ENCODE results near the gene NPAS1. TPM values are rescaled to one million over a fixed set of nuclear protein-coding genes. Genes with fewer than 3 reads are reported as not detected.
A peak's percentile ranks its signal among the peaks of the same experiment; 100 is the strongest.
"Not testable (repeated sequence)": the region's sequence is repeated elsewhere in the genome, so short reads cannot be mapped to it uniquely, and the experiment has no call there.

NPAS1 gene
- total RNA-seq, 3 donors from 2014 or later, result 2.5 TPM; not detected in 2

GRCh38 chr19:47047763-47048405 is 28.2 kb downstream of the NPAS1 start:
- peak; percentile 81 for DNase-seq (ENCODE audit: low spot score in 2 of 2)
- Histone ChIP-seq H3K27ac (peak overlapping the region; percentile 79 to 80), H3K4me1 (no peaks in the 10 kb centered on the region), H3K27me3 (no peaks in the 10 kb centered on the region), H3K9me3 (no peaks in the 10 kb centered on the region), H3K36me3 (no peaks in the 10 kb centered on the region), H3K4me3 (peak overlapping the region; percentile 76 to 98 (median 96))
- TF ChIP-seq POLR2A (IDR thresholded peaks at IDR 0.05), result no peak
- intact Hi-C loops (cut with DNase I; ENCODE audit: low total_unique reads), result no loop called here

GRCh38 chr19:47049307-47049700 is 29.7 kb downstream of the NPAS1 start:
- intact Hi-C loops (cut with DNase I; ENCODE audit: low total_unique reads), result no loop called here
- Histone ChIP-seq H3K27me3 (no peaks in the 10 kb centered on the region), H3K4me1 (no peaks in the 10 kb centered on the region), H3K36me3 (no peaks in the 10 kb centered on the region), H3K9me3 (no peaks in the 10 kb centered on the region), H3K27ac (no peak overlapping the region), H3K4me3 (peak overlapping the region in 2 of 3 donors; percentile 96 to 98)
- TF ChIP-seq CTCF (IDR thresholded peaks at IDR 0.05) (no peak), POLR2A (IDR thresholded peaks at IDR 0.05) (no peak), POLR2AphosphoS5 (IDR thresholded peaks at IDR 0.05) (no peak)
- no peak for DNase-seq (ENCODE audit: low spot score in 2 of 2)

- H3K9me3 ChIP-seq; H3K27ac ChIP-seq; H3K4me3 ChIP-seq; H3K4me1 ChIP-seq; DNase-seq (ENCODE audit: low spot score in 2 of 2); H3K27me3 ChIP-seq; H3K36me3 ChIP-seq; intact Hi-C loops (cut with DNase I; ENCODE audit: low total_unique reads): not testable (repeated sequence)
These were observed 30.9 kb downstream of the NPAS1 start for GRCh38 chr19:47050562-47050961.

GRCh38 chr19:47056411-47056810 is 36.8 kb downstream of the NPAS1 start:
- intact Hi-C loops (cut with DNase I; ENCODE audit: low total_unique reads), result no loop called here
- Histone ChIP-seq H3K4me1 (no peaks in the 10 kb centered on the region), H3K36me3 (no peaks in the 10 kb centered on the region), H3K4me3 (no peak overlapping the region), H3K27me3 (no peaks in the 10 kb centered on the region), H3K9me3 (no peaks in the 10 kb centered on the region), H3K27ac (no peak overlapping the region)
- DNase-seq (ENCODE audit: low spot score in 2 of 2), result no peak
- TF ChIP-seq POLR2A (IDR thresholded peaks at IDR 0.05) (no peak), POLR2AphosphoS5 (IDR thresholded peaks at IDR 0.05) (no peak), CTCF (IDR thresholded peaks at IDR 0.05) (no peak)

GRCh38 chr19:47057328-47057727 is 37.7 kb downstream of the NPAS1 start:
- H3K36me3 ChIP-seq, result no peaks in the 10 kb centered on the region
- DNase-seq (ENCODE audit: low spot score in 2 of 2), result no peak
- H3K4me3 ChIP-seq, result no peak overlapping the region
- no peaks in the 10 kb centered on the region for H3K27me3 ChIP-seq
- no peaks in the 10 kb centered on the region for H3K4me1 ChIP-seq
- intact Hi-C loops (cut with DNase I; ENCODE audit: low total_unique reads), result no loop called here
- H3K9me3 ChIP-seq, result no peaks in the 10 kb centered on the region
- TF ChIP-seq CTCF (IDR thresholded peaks at IDR 0.05) (no peak), POLR2A (IDR thresholded peaks at IDR 0.05) (no peak), POLR2AphosphoS5 (IDR thresholded peaks at IDR 0.05) (no peak)
- H3K27ac ChIP-seq, result no peak overlapping the region

DNA sequence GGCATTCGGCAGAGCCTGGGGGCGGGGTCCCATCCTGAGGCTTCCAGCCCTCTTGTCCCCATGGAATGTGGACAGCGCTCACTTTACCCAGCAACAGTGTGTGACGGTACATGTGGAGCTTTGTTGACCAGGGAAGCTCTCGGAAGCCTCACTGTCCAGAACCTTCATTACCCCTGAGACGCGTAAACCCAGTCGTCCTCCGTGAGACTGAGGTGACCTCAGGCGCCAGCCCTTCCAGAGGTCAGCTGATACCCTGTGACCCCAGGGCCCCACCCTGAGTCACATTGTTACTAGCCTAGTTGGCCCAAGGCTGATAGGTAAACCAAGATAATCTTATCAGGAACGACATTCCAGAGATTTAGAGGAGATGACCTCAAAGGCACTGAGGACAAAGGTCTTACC is 39.0 kb downstream of the NPAS1 start:
- H3K9me3 ChIP-seq, result no peaks in the 10 kb centered on the region
- H3K27ac ChIP-seq, result no peak overlapping the region
- no peaks in the 10 kb centered on the region for H3K36me3 ChIP-seq
- no peaks in the 10 kb centered on the region for H3K4me1 ChIP-seq
- TF ChIP-seq CTCF (IDR thresholded peaks at IDR 0.05) (no peak), POLR2AphosphoS5 (IDR thresholded peaks at IDR 0.05) (no peak), POLR2A (IDR thresholded peaks at IDR 0.05) (no peak)
- no peak overlapping the region for H3K4me3 ChIP-seq
- DNase-seq (ENCODE audit: low spot score in 2 of 2), result no peak
- H3K27me3 ChIP-seq, result no peaks in the 10 kb centered on the region
- intact Hi-C loops (cut with DNase I; ENCODE audit: low total_unique reads), result no loop called here
